Tongue (tissue), 2 donors: ENCODE data around the gene STUM. TPM values are rescaled to one million over a fixed set of nuclear protein-coding genes. Genes with fewer than 3 reads are reported as not detected.
A peak's percentile ranks its signal among the peaks of the same experiment; 100 is the strongest.

Experiments used
- DNase-seq: peaks from one replicate; pipeline ENCODE4 v3.0.0-alpha.2; 2015
- total RNA-seq: library from RNA; depleted of rRNA; stranded (reverse); fragments of >200 nt; gene quantifications from one replicate; pipeline ENCODE4 v1.2.3, GENCODE V29; 2014

The STUM gene
- total RNA-seq, 1 donor from 2014 or later = 7.4 TPM

DNA sequence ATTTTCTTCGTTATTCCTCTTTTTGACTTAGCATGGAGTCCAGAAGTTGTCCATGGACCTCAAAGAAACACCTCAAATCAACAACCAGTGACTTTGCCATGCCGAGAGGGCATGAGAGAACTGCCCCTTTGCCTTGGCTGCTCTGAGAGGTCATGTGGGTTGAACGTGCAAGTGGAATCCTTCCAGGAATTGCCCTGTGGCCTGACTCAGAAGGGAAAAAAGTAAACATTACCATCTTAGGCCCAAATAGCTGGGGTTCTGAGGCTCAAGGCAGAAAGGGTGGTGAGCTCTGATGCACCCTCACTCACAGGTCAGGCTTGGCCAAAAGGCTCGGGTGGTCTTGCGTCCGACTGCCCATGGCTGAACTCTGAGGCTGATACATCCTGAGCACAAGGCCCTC lies 15.1 kb downstream of the STUM start:
- DNase-seq = no peak

DNA sequence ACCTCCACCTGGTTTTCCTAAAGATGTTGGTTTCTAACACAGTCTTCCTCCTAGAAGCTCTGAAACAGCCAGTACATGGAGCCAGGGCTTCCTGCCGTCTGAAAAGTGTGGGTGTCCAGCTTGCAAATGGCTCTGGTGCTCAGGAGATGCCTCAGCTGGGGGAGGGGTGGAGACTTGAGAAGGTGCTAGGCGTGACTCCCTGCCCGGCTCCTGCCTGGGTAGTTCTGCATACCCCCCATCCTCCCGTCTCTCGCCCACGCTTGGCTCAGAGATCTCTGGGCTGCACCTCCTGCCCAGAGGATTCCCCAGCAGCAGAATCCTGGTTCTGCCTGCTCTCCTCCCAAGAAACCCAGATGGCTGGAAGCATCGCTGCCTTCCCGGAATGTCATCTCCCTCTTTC lies 16.9 kb downstream of the STUM start:
- no peak for DNase-seq

DNA sequence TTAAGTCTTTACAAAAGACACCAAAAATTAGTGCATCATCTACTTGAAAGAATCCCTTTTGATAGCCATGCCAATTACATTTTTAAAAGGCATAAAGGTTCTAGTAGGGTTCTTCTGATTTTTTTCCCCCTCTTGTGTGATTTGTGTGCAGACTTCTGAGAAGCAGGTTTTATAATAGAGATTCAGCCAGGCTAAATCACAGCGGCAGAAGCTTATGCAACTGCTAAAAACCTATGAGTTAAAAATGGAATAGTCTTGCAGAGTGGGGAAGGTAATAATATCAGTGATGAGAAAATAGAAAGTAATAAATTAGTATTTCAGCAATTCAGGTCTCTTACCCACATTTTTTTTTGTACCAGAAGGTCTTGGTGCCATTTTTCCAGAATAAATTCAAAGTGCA lies 17.7 kb downstream of the STUM start:
- no peak for DNase-seq

DNA sequence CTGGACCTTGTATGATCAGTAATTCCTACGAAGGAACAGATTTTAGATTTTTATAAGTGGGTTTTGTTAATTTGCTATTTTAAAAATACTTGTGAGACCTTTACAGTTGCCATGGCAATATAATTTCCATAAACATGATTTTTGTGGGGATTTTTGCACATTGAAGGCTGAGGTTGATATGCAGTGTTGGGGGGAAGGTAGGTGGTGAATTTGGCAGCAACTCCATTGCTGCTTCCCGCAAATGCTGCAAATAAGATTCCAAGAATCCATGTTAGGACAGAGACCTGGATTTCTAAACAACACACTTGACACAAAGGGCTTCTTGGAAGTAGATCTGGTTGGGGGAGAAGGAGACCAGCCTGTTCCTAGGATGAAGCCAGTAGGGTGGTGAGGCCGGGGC lies 18.2 kb downstream of the STUM start:
- no peak for DNase-seq

DNA sequence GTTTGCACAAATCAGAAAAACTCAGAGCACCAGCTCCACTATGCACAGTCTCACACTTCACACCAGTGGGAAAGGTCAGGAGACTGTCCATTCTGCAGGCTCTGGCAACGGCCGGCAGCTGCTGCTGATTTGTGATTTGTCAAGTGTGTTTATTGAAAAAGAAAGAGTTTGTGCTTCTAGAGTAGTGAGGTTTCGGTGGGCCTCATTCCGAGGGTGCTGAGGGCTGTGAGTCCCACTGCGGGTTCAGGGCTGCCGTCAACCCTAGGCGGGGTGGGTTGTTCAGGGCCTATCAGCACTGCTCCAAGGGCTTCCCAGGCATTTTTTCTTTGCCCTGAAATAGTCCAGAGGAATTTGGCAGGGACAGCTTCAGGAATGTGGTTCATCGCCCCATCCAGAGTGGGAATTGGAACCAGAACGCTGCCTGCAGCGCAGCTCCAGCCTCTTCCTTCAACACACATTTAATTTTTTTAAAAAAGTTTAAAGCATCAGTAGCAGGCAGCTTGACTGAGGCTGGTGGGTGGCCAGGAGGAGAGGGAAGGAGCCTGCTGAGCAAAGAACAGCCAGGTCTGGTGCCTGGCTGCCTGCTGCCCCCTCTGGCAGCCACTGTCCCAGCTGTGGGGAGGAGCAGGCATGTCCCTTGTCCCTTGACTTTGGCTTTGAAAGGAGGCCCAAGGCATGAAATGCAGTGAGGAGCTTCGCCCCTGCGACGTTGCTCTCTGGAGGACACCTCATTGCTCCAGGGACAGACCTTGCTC lies 19.7 kb downstream of the STUM start:
- peak; percentile 54 for DNase-seq

- DNase-seq = no peak
Observed at GRCh38 chr1:226568975-226569741, 20.6 kb downstream of the STUM start.

- DNase-seq = peak; percentile 35
Observed at GRCh38 chr1:226569879-226570547, 21.4 kb downstream of the STUM start.

GRCh38 chr1:226571893-226572292 lies 23.3 kb downstream of the STUM start:
- peak; percentile 31 for DNase-seq

DNA sequence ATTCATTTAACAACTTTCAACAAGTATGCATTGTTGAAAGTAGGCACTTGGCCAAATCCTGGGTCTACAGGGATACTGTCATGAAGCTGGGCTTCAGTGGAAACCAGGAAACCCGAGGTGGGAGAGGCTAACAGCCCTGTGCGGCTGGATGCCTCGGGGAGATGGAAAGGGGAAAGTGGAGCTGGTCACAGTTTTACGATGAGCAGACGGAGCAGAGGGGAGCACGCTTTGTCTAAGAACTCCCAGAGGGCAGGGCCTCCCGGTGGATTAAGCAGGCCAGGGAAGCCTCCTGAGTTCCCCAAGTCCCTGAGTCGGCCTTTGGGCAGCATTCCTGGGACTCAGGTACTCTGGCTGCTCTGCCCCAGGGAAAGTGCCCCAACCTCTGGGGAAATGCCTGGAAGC lies 23.8 kb downstream of the STUM start:
- no peak for DNase-seq

- no peak for DNase-seq
Observed at GRCh38 chr1:226574044-226574443, 25.5 kb downstream of the STUM start.

GRCh38 chr1:226574591-226575435 lies 26.2 kb downstream of the STUM start:
- DNase-seq = no peak

GRCh38 chr1:226575436-226575720 lies 26.8 kb downstream of the STUM start:
- no peak for DNase-seq

DNA sequence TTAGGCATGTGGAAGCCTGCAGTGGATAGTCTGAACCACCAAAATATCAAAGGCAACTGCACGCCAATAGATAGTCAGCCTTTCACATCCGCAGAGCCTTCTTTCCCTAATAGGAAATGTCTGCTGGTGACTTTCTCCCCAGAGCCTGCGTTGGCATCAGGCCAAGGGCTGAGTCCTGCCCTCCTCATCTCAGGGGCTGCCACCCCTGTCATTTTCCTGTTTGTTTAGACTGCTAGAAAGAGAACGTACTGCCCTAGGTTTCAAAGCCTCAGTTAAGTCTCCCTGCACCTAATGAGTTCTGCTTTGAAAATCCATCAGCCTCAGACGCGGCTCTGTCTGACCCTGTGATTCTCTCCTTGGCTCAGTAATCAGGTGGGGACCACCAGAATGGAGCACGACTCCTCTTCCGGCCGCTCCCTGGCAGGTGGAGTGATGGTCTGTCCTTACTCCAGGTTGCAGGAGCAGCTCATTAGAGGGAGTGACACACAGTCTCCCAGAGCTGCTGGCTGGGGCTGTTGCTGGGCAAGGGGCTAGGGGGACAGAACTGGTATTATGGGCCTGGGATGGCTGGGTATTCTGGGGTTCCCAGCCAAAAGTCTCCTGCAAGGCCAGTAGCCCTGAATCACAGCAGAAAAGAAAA lies 27.3 kb downstream of the STUM start:
- peak; percentile 27 for DNase-seq

GRCh38 chr1:226576601-226577000 lies 28.0 kb downstream of the STUM start:
- DNase-seq = no peak

DNA sequence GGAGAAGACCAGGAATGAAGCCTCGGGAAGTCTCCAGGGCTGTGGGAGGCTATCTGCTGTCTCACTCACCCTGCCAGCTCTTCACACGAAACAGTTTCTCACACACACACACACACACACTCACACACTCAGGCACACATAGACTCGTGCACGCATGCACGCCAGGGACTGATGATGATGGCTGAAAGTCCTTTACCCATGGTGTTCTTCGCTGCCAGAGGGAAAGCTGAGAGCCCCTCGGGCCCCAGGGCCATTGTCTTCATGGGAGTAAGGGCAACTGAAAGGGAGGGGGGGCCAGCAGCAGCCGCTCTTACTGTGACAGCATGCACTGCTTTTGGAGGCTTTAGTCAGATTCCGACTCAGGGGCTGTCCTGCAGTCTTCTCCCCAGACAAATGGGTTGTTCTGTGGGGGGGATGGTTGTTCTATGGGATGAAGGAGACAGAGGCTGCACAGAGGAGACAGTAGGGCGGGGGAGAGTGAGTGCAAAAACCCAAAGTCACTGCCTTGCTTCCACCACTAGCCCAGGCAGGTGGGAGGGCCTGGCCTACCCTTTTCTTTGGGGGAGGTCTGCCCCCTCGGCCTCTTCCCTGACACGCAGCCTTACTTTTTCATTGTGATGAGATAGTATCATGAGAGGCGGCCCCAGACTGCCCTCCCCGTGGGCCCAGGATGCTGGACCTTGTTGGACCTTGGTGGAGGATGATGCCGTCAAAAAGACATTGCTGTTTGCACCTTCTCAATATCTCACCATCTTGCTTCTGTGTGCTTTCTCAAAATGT lies 29.0 kb downstream of the STUM start:
- peak; percentile 23 for DNase-seq

- no peak for DNase-seq
Observed at GRCh38 chr1:226578946-226579578, 30.5 kb downstream of the STUM start.

DNA sequence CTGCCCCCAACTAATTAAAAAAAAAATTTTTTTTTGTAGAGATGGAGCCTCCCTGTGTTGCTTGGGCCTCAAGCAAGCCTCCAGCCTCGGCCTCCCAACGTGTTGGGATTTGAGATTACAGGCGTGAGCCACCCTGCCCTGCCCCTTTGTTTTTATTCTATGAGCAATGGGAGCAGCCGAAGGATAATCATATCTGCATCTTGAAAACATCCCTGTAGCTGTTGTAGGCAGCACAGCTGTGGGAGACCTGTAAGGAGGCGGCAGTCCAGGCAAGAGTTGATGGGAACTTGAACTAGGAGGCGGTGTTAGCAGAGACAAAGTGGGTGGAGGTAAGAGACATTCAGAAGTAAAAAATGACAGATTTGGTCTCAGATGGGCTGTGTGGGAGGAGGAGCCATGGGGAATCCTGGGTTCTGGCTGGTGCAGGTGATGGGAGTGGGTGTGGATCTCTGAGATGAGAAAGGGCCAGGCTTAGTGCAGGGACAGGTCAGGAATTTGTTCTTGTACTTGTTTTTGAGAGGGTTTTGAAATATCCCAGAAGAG lies 31.3 kb downstream of the STUM start:
- DNase-seq = no peak

- DNase-seq = no peak
Observed at GRCh38 chr1:226580625-226581270, 32.2 kb downstream of the STUM start.

GRCh38 chr1:226581650-226582330 lies 33.2 kb downstream of the STUM start:
- DNase-seq = no peak
